ENCODE results near the gene TTK. TPM values are rescaled to one million over a fixed set of nuclear protein-coding genes. Genes with fewer than 3 reads are reported as not detected.

Gene TTK
- total and polyA plus RNA-seq, 4 donors = under 0.01 to 21.1 (median 0.53) TPM

DNA sequence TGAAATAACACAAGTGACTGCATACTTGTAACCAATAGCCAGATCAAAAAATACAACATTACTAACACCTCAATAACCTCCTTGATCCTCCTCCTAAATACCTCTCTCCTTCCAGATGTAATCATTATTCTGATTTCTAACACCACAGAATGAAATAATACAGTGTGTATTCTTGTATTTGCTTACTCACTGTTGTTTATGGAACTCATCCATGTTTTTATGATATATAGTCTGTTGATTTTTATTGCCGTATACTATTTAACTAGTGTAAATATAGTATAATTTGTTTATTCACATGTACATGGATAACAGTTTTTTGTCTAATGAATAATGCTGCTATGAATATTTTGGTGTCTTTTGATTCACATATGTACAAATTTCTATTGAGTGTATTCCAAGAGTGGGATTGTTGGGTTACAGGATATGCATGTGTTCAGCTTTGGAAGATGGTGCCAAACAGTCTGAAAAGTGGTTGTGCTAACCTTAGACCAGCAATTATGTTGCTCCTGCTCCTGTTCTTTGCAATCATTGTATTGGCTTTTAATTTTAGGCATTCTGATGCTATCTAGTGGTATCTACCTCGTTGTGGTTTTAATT lies 11.5 kb downstream of the TTK start:
- Histone ChIP-seq H3K36me3 (ENCODE audit: control insufficient read depth in 4 of 4, insufficient read depth in 3 of 4, low read depth in 1 of 4, low read length in 3 of 4) (no peaks in the 10 kb centered on the region), H3K27me3 (ENCODE audit: control insufficient read depth in 4 of 4, insufficient read depth in 4 of 4, low read length in 3 of 4) (no peaks in the 10 kb centered on the region), H3K4me1 (ENCODE audit: control insufficient read depth in 4 of 4, insufficient read depth in 4 of 4, low read length in 3 of 4) (no peaks in the 10 kb centered on the region), H3K9ac (ENCODE audit: low read depth in 1 of 2, low read length in 2 of 2) (no peak overlapping the region), H3K27ac (ENCODE audit: low read depth in 1 of 2, low read length in 2 of 2) (no peak overlapping the region), H3K9me3 (ENCODE audit: control insufficient read depth in 4 of 4, low read length in 3 of 4) (no peaks in the 10 kb centered on the region), H3K4me3 (ENCODE audit: low read depth in 1 of 3, low read length in 3 of 3) (no peak overlapping the region)
- DNase-seq (ENCODE audit: low spot score) = no peak
- 89% methylated on average over 2 of the region's 2 CpGs for WGBS
- no peak for TF ChIP-seq SP1 (IDR thresholded peaks at IDR 0.05)
- no peak for TF ChIP-seq EGR1 (IDR thresholded peaks at IDR 0.05; ENCODE audit: low read depth in 2 of 2)
- TF ChIP-seq, protein P1, sequence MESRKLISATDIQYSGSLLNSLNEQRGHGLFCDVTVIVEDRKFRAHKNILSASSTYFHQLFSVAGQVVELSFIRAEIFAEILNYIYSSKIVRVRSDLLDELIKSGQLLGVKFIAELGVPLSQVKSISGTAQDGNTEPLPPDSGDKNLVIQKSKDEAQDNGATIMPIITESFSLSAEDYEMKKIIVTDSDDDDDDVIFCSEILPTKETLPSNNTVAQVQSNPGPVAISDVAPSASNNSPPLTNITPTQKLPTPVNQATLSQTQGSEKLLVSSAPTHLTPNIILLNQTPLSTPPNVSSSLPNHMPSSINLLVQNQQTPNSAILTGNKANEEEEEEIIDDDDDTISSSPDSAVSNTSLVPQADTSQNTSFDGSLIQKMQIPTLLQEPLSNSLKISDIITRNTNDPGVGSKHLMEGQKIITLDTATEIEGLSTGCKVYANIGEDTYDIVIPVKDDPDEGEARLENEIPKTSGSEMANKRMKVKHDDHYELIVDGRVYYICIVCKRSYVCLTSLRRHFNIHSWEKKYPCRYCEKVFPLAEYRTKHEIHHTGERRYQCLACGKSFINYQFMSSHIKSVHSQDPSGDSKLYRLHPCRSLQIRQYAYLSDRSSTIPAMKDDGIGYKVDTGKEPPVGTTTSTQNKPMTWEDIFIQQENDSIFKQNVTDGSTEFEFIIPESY (IDR thresholded peaks at IDR 0.05) = no peak
- no peak for TF ChIP-seq NR2F2 (IDR thresholded peaks at IDR 0.05)
- no peak for TF ChIP-seq FOXA2 (IDR thresholded peaks at IDR 0.05)
- TF ChIP-seq HNF4G (IDR thresholded peaks at IDR 0.05) = no peak
- TF ChIP-seq RXRA (IDR thresholded peaks at IDR 0.05) = no peak
- TF ChIP-seq HNF4A (conservative IDR thresholded peaks at IDR 0.05) = no peak
- TF ChIP-seq, protein P2, sequence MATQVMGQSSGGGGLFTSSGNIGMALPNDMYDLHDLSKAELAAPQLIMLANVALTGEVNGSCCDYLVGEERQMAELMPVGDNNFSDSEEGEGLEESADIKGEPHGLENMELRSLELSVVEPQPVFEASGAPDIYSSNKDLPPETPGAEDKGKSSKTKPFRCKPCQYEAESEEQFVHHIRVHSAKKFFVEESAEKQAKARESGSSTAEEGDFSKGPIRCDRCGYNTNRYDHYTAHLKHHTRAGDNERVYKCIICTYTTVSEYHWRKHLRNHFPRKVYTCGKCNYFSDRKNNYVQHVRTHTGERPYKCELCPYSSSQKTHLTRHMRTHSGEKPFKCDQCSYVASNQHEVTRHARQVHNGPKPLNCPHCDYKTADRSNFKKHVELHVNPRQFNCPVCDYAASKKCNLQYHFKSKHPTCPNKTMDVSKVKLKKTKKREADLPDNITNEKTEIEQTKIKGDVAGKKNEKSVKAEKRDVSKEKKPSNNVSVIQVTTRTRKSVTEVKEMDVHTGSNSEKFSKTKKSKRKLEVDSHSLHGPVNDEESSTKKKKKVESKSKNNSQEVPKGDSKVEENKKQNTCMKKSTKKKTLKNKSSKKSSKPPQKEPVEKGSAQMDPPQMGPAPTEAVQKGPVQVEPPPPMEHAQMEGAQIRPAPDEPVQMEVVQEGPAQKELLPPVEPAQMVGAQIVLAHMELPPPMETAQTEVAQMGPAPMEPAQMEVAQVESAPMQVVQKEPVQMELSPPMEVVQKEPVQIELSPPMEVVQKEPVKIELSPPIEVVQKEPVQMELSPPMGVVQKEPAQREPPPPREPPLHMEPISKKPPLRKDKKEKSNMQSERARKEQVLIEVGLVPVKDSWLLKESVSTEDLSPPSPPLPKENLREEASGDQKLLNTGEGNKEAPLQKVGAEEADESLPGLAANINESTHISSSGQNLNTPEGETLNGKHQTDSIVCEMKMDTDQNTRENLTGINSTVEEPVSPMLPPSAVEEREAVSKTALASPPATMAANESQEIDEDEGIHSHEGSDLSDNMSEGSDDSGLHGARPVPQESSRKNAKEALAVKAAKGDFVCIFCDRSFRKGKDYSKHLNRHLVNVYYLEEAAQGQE (IDR thresholded peaks at IDR 0.05) = no peak

DNA sequence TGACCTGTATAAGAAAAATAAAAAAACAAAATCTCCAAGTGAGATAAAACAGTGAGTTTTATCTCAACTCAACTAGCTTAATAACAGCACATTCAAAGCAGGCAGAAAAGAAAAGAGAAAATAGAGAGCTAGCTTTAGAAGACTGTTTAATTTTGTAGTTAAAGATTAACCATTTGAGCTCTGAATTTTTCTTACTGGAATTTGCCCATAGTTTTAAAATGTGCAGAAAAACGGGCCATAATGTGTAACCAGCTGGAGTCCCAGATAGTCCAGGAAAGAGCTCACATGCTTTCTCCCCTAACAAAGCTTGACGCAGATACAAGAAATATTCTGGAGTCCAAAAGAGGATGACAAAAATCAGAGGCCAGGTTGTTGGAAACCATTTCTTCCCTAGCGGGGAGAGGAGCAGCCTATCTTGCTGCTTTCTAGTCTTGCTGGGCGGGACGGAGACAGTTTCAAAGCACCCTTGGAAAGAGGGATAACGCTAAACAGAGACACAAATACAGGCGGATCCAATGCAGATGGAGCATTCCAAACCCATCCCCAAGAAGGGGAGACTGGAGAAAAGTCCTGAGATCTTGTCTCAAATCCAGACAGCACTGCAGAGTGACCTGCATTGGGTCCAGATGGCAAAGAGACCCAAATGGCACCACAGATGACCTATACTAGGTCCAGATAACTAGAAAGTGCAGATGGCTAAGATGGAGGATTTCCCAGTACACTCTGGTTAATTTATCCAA lies 16.1 kb downstream of the TTK start:
- H3K9me3 ChIP-seq (ENCODE audit: control insufficient read depth in 4 of 4, low read length in 3 of 4) = no peaks in the 10 kb centered on the region
- no peaks in the 10 kb centered on the region for H3K27me3 ChIP-seq (ENCODE audit: control insufficient read depth in 4 of 4, insufficient read depth in 4 of 4, low read length in 3 of 4)
- no peak for TF ChIP-seq FOXA2 (IDR thresholded peaks at IDR 0.05)
- TF ChIP-seq FOXA1 (IDR thresholded peaks at IDR 0.05) = no peak
- no peak overlapping the region for H3K27ac ChIP-seq (ENCODE audit: low read depth in 1 of 2, low read length in 2 of 2)
- no peaks in the 10 kb centered on the region for H3K36me3 ChIP-seq (ENCODE audit: control insufficient read depth in 4 of 4, insufficient read depth in 3 of 4, low read depth in 1 of 4, low read length in 3 of 4)
- DNase-seq (ENCODE audit: low spot score) = no peak
- H3K4me3 ChIP-seq (ENCODE audit: low read depth in 1 of 3, low read length in 3 of 3) = no peak overlapping the region
- WGBS = 65% methylated on average over 7 of the region's 7 CpGs
- H3K4me1 ChIP-seq (ENCODE audit: control insufficient read depth in 4 of 4, insufficient read depth in 4 of 4, low read length in 3 of 4) = no peaks in the 10 kb centered on the region
- no peak overlapping the region for H3K9ac ChIP-seq (ENCODE audit: low read depth in 1 of 2, low read length in 2 of 2)

DNA sequence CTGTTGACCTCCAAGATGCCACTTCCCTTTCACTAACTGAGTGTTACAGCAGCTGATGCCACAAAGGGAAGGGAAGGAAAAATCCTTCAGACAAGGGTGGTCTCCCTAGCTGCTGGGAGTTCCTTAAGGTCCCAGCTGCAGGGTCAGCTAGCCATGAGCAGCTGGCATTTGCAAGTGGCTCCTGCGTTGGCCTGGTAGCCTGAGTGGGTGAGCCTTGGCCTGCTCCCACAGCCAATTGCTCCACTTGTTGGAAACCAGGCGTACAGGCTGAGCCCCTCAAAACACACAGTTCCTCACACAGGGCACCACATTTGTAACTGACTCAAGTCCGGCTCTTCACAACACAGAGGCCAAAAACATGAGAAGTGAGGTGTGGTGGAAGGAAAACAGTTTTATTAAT lies 16.7 kb downstream of the TTK start:
- H3K9ac ChIP-seq (ENCODE audit: low read depth in 1 of 2, low read length in 2 of 2) = no peak overlapping the region
- H3K27me3 ChIP-seq (ENCODE audit: control insufficient read depth in 4 of 4, insufficient read depth in 4 of 4, low read length in 3 of 4) = no peaks in the 10 kb centered on the region
- H3K4me3 ChIP-seq (ENCODE audit: low read depth in 1 of 3, low read length in 3 of 3) = no peak overlapping the region
- H3K27ac ChIP-seq (ENCODE audit: low read depth in 1 of 2, low read length in 2 of 2) = no peak overlapping the region
- H3K36me3 ChIP-seq (ENCODE audit: control insufficient read depth in 4 of 4, insufficient read depth in 3 of 4, low read depth in 1 of 4, low read length in 3 of 4) = no peaks in the 10 kb centered on the region
- 98% methylated on average over 3 of the region's 3 CpGs for WGBS
- H3K9me3 ChIP-seq (ENCODE audit: control insufficient read depth in 4 of 4, low read length in 3 of 4) = no peaks in the 10 kb centered on the region
- no peak for DNase-seq (ENCODE audit: low spot score)
- TF ChIP-seq, protein P3, sequence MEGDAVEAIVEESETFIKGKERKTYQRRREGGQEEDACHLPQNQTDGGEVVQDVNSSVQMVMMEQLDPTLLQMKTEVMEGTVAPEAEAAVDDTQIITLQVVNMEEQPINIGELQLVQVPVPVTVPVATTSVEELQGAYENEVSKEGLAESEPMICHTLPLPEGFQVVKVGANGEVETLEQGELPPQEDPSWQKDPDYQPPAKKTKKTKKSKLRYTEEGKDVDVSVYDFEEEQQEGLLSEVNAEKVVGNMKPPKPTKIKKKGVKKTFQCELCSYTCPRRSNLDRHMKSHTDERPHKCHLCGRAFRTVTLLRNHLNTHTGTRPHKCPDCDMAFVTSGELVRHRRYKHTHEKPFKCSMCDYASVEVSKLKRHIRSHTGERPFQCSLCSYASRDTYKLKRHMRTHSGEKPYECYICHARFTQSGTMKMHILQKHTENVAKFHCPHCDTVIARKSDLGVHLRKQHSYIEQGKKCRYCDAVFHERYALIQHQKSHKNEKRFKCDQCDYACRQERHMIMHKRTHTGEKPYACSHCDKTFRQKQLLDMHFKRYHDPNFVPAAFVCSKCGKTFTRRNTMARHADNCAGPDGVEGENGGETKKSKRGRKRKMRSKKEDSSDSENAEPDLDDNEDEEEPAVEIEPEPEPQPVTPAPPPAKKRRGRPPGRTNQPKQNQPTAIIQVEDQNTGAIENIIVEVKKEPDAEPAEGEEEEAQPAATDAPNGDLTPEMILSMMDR (IDR thresholded peaks at IDR 0.05; ENCODE audit: low read depth, low read length, missing input control) = no peak
- TF ChIP-seq, protein P2 (IDR thresholded peaks at IDR 0.05) = no peak
- H3K4me1 ChIP-seq (ENCODE audit: control insufficient read depth in 4 of 4, insufficient read depth in 4 of 4, low read length in 3 of 4) = no peaks in the 10 kb centered on the region

Measured in liver (tissue), 9 donors.